Mesendoderm (in vitro differentiated cells): ENCODE data around the gene FADS1.

Source experiments
- DNase-seq: peaks from one replicate; pipeline ENCODE4 v3.0.0; 2013
- H2AK5ac ChIP-seq: 2 replicates; pipeline ENCODE4 v1.6.1; 2013; ENCODE audit warnings: low read length, inconsistent platforms
- H2BK120ac ChIP-seq: 2 replicates; pipeline ENCODE4 v1.6.1; 2013; ENCODE audit warnings: low read depth, mild to moderate bottlenecking, low read length, moderate library complexity, mixed read lengths
- H2BK15ac ChIP-seq: replicated peaks from 2 replicates; pipeline ENCODE4 v1.6.1; 2013; ENCODE audit warnings: low read depth, mild to moderate bottlenecking, moderate library complexity
- H2BK5ac ChIP-seq: 2 replicates; pipeline ENCODE4 v1.6.1; 2013; ENCODE audit warnings: low read length, inconsistent platforms
- H3K18ac ChIP-seq: 2 replicates; pipeline ENCODE4 v1.6.1; 2013; ENCODE audit warnings: mild to moderate bottlenecking, low read length, mixed read lengths
- H3K23ac ChIP-seq: one replicate; pipeline ENCODE4 v1.6.1; 2013; ENCODE audit warnings: low read length
- H3K27ac ChIP-seq: 2 replicates; pipeline ENCODE4 v1.5.1; 2013; ENCODE audit warnings: low read depth, mild to moderate bottlenecking, inconsistent platforms, low read length, moderate library complexity
- H3K27me3 ChIP-seq: 2 replicates; pipeline ENCODE4 v1.6.1; 2013; ENCODE audit warnings: low read length, control low read depth, mild to moderate bottlenecking, inconsistent platforms; ENCODE audit not compliant: insufficient read depth, poor library complexity
- H3K36me3 ChIP-seq: 2 replicates; pipeline ENCODE4 v1.6.1; 2013; ENCODE audit warnings: low read length, inconsistent platforms; ENCODE audit not compliant: control insufficient read depth, insufficient read depth
- H3K4ac ChIP-seq: one replicate; pipeline ENCODE4 v1.6.1; 2013; ENCODE audit warnings: low read depth, mild to moderate bottlenecking, low read length, moderate library complexity
- H3K4me1 ChIP-seq: 2 replicates; pipeline ENCODE4 v1.6.1; 2013; ENCODE audit warnings: low read depth, low read length, inconsistent platforms; ENCODE audit not compliant: control insufficient read depth
- H3K4me2 ChIP-seq: 2 replicates; pipeline ENCODE4 v1.6.1; 2013; ENCODE audit warnings: low read length
- H3K4me3 ChIP-seq: 2 replicates; pipeline ENCODE4 v1.5.1; 2013; ENCODE audit warnings: mild to moderate bottlenecking, low read length
- H3K56ac ChIP-seq: one replicate; pipeline ENCODE4 v1.6.1; 2013; ENCODE audit warnings: low read length
- H3K79me1 ChIP-seq: 2 replicates; pipeline ENCODE4 v1.6.1; 2013; ENCODE audit warnings: low read length, inconsistent platforms
- H3K79me2 ChIP-seq: 2 replicates; pipeline ENCODE4 v1.6.1; 2013; ENCODE audit warnings: mild to moderate bottlenecking, low read length; ENCODE audit not compliant: control insufficient read depth, insufficient read depth
- H3K9ac ChIP-seq: 2 replicates; pipeline ENCODE4 v1.6.1; 2013; ENCODE audit warnings: low read length, inconsistent platforms
- H4K5ac ChIP-seq: one replicate; pipeline ENCODE4 v1.6.1; 2013; ENCODE audit warnings: low read length
- H4K8ac ChIP-seq: one replicate; pipeline ENCODE4 v1.6.1; 2013; ENCODE audit warnings: low read depth, mild to moderate bottlenecking, control low read depth, low read length, moderate library complexity
- WGBS: extraction: QIAGEN DNeasy Blood & Tissue Kit; methylation state at CpG from one replicate; pipeline ENCODE4 v1.1.7; 2013; ENCODE audit warnings: low lambda C conversion rate, missing lambda C conversion rate; ENCODE audit not compliant: insufficient coverage; ENCODE audit errors: extremely low coverage; 5-methylcytosine and 5-hydroxymethylcytosine counted together

FADS1 gene

GRCh38 chr11:61784506-61784805 lies 32.3 kb downstream of the FADS1 start:
- Histone ChIP-seq H3K4ac (no peak overlapping the region), H3K4me1 (no peaks in the 10 kb centered on the region), H3K4me2 (no peak overlapping the region), H3K27ac (no peak overlapping the region), H2BK120ac (no peak overlapping the region), H3K79me2 (no peaks in the 10 kb centered on the region), H3K4me3 (no peak overlapping the region), H4K5ac (no peak overlapping the region), H3K56ac (no peak overlapping the region), H3K36me3 (peaks cover 8% of the 10 kb centered on the region), H3K79me1 (no peaks in the 10 kb centered on the region), H3K18ac (no peak overlapping the region), H2BK5ac (no peak overlapping the region), H3K9ac (no peak overlapping the region), H3K23ac (no peak overlapping the region), H2AK5ac (no peak overlapping the region), H3K27me3 (no peaks in the 10 kb centered on the region), H2BK15ac (no peak overlapping the region), H4K8ac (no peak overlapping the region)
- WGBS = no CpG with 5 or more reads among the region's 7 CpGs
- no peak for DNase-seq

- no peak overlapping the region for H3K4me3 ChIP-seq
- peak; percentile 54 for DNase-seq
- no peak overlapping the region for H3K4ac ChIP-seq
These were observed 32.9 kb downstream of the FADS1 start for GRCh38 chr11:61783717-61784505.

GRCh38 chr11:61782841-61783240 lies 34.0 kb downstream of the FADS1 start:
- Histone ChIP-seq H2BK15ac (no peak overlapping the region), H3K4me2 (no peak overlapping the region), H3K27ac (no peak overlapping the region), H3K18ac (no peak overlapping the region), H2BK5ac (no peak overlapping the region), H3K79me1 (no peaks in the 10 kb centered on the region), H4K5ac (no peak overlapping the region), H3K27me3 (no peaks in the 10 kb centered on the region), H3K56ac (no peak overlapping the region), H3K4ac (no peak overlapping the region), H2AK5ac (no peak overlapping the region), H3K23ac (no peak overlapping the region), H3K79me2 (no peaks in the 10 kb centered on the region), H3K9ac (no peak overlapping the region), H3K4me1 (no peaks in the 10 kb centered on the region), H3K36me3 (peaks cover 5% of the 10 kb centered on the region), H3K4me3 (no peak overlapping the region), H4K8ac (no peak overlapping the region), H2BK120ac (no peak overlapping the region)
- no CpG with 5 or more reads among the region's 11 CpGs for WGBS
- no peak for DNase-seq

More at GRCh38 chr11:61783717-61784505, 32.9 kb downstream of the FADS1 start:
- no peak overlapping the region for H2AK5ac ChIP-seq
- no peak overlapping the region for H2BK5ac ChIP-seq
- H3K56ac ChIP-seq = no peak overlapping the region
- no peak overlapping the region for H3K27ac ChIP-seq
- H2BK120ac ChIP-seq = no peak overlapping the region
- H3K4me1 ChIP-seq = no peaks in the 10 kb centered on the region
- no peak overlapping the region for H3K4me2 ChIP-seq
- H4K5ac ChIP-seq = no peak overlapping the region
- H2BK15ac ChIP-seq = no peak overlapping the region
- no peak overlapping the region for H3K9ac ChIP-seq
- no peaks in the 10 kb centered on the region for H3K79me2 ChIP-seq
- no peak overlapping the region for H4K8ac ChIP-seq
- no peak overlapping the region for H3K23ac ChIP-seq
- no peak overlapping the region for H3K18ac ChIP-seq
- peaks cover 8% of the 10 kb centered on the region for H3K36me3 ChIP-seq
- no peaks in the 10 kb centered on the region for H3K79me1 ChIP-seq
- H3K27me3 ChIP-seq = no peaks in the 10 kb centered on the region
- no CpG with 5 or more reads among the region's 13 CpGs for WGBS

GRCh38 chr11:61782299-61782698 lies 34.5 kb downstream of the FADS1 start:
- Histone ChIP-seq H3K27me3 (no peaks in the 10 kb centered on the region), H3K36me3 (peaks cover 3% of the 10 kb centered on the region), H2BK120ac (no peak overlapping the region), H3K4me3 (no peak overlapping the region), H3K23ac (no peak overlapping the region), H2BK5ac (no peak overlapping the region), H2AK5ac (no peak overlapping the region), H2BK15ac (no peak overlapping the region), H3K27ac (no peak overlapping the region), H3K79me2 (no peaks in the 10 kb centered on the region), H3K4ac (no peak overlapping the region), H4K5ac (no peak overlapping the region), H4K8ac (no peak overlapping the region), H3K4me2 (no peak overlapping the region), H3K79me1 (no peaks in the 10 kb centered on the region), H3K18ac (no peak overlapping the region), H3K56ac (no peak overlapping the region), H3K9ac (no peak overlapping the region), H3K4me1 (no peaks in the 10 kb centered on the region)
- no peak for DNase-seq
- no CpG with 5 or more reads among the region's 3 CpGs for WGBS

GRCh38 chr11:61781585-61781984 lies 35.2 kb downstream of the FADS1 start:
- H2BK120ac ChIP-seq = no peak overlapping the region
- no peak overlapping the region for H3K4ac ChIP-seq
- no peak overlapping the region for H4K8ac ChIP-seq
- H3K56ac ChIP-seq = no peak overlapping the region
- H3K9ac ChIP-seq = no peak overlapping the region
- H3K27ac ChIP-seq = no peak overlapping the region
- H3K79me2 ChIP-seq = no peaks in the 10 kb centered on the region
- H3K79me1 ChIP-seq = no peaks in the 10 kb centered on the region
- H3K4me1 ChIP-seq = no peaks in the 10 kb centered on the region
- H3K23ac ChIP-seq = no peak overlapping the region
- no peak overlapping the region for H2BK15ac ChIP-seq
- no peak for DNase-seq
- no peaks in the 10 kb centered on the region for H3K27me3 ChIP-seq
- no CpG with 5 or more reads among the region's 5 CpGs for WGBS
- no peak overlapping the region for H2AK5ac ChIP-seq
- no peak overlapping the region for H3K4me3 ChIP-seq
- H4K5ac ChIP-seq = no peak overlapping the region
- H3K18ac ChIP-seq = no peak overlapping the region
- no peak overlapping the region for H2BK5ac ChIP-seq
- H3K36me3 ChIP-seq = peaks cover under 1% of the 10 kb centered on the region
- H3K4me2 ChIP-seq = no peak overlapping the region

- Histone ChIP-seq H3K27me3 (no peaks in the 10 kb centered on the region), H2BK120ac (no peak overlapping the region), H3K36me3 (no peaks in the 10 kb centered on the region), H2BK15ac (no peak overlapping the region), H3K79me2 (no peaks in the 10 kb centered on the region), H3K4ac (no peak overlapping the region), H4K5ac (no peak overlapping the region), H3K4me3 (no peak overlapping the region), H4K8ac (no peak overlapping the region), H3K27ac (no peak overlapping the region), H3K79me1 (no peaks in the 10 kb centered on the region), H2BK5ac (no peak overlapping the region), H3K18ac (no peak overlapping the region), H3K23ac (no peak overlapping the region), H3K4me1 (no peaks in the 10 kb centered on the region), H3K56ac (no peak overlapping the region), H3K4me2 (no peak overlapping the region), H2AK5ac (no peak overlapping the region), H3K9ac (no peak overlapping the region)
- DNase-seq = no peak
- WGBS = no CpG with 5 or more reads among the region's 9 CpGs
These were observed 36.1 kb downstream of the FADS1 start for GRCh38 chr11:61780581-61781162.
